Amygdala (tissue), 56 donors: ENCODE results near the gene MTLN.
"Not testable (repeated sequence)": the region's sequence is repeated elsewhere in the genome, so short reads cannot be mapped to it uniquely, and the experiment has no call there.

Source experiments
- DNase-seq, 56 donors: peaks; one replicate each; lab custom pipeline; 2025; lab: John Stamatoyannopoulos, UW

Gene MTLN

DNA sequence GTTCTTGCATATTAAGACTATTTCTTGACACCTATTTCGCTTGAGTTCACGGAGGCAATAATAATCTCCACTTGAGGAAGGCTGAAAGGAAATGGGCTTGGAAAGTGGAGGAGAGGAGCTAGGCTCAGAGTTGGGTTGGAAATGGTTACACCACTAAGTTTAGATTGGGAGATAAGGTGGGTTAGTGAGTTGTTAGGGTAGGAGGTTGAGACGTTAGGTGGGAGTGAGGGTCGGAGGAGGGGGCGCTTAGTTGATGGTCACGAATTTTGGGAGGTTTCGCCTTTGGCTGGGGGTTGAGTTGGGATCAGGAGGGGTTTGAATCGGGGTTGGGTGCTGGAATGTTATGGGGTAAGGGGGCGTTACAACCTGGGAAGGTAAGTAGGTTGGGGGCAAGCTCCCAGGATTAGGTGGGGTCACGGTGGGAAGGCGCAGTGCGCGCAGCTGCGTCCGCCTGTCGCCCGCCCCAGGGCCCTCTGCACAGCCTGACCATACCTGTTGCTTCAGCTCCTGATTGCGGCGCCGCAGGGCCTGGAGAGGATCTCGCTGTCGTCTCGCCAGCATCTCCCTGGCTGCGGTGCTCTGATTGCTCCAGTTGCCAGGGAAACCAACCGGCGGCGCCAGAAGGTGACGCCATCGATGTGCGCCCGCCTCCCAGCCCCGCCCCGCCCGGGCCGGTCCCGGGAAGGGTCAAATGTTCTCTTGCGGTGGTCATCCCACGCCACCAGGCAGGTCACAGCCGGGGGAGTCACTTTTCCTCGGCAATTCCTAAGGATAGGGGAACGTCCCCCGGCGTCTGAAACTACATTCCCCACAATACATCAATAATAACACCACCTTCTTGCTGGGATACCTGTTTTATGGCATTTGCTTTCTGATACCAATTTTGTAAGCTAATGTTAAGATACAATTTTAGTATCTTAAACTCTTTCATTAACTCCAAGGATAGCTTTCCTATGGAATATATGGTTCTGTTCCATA, 7.7 kb downstream of the MTLN start, which contains the start of gene NPHP1:
NPHP1 (minus strand) TSS at position 606 of the 978 bp plus-strand sequence; CDS start at position 561, 45 bp downstream.
- peak; percentile 11 to 91 (median 77) for DNase-seq

DNA sequence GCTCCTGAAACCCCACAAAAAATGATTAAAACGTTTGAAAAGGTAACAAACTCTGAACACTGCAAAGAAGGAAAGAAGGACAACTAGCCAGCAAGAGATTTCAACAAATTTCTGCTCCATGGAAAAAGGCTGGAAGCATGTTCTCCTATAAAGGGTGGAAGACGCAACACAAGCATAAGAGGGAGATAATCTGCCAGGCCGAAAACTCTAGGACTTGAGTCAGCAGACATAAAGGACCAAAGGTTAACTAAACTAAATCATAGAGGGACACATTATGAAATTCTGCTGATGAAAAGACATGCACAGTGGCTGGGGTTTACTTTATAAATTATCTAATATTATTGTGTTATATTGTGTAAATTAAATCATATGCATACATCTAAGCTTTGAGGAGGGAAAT, 14.3 kb downstream of the MTLN start:
- DNase-seq: no peak

DNA sequence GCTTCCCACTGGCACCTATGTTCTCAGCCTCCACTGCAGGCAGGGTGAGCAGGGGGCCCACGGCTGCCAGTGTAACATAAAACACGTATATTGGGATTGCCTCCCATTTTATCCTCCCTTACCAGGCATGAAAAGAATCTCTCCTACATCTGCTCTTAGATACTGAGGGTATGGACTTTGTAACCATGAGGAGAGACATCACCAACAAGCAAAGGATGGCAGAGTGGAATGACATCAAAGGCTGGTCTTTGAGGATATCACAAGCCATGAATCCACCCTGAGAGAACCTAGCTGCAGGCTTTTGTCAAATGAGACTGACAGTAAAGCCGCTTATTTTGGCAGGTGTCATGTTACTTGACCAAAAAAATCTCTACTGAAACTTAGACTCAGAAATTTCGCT, 14.9 kb downstream of the MTLN start:
- DNase-seq: no peak

DNA sequence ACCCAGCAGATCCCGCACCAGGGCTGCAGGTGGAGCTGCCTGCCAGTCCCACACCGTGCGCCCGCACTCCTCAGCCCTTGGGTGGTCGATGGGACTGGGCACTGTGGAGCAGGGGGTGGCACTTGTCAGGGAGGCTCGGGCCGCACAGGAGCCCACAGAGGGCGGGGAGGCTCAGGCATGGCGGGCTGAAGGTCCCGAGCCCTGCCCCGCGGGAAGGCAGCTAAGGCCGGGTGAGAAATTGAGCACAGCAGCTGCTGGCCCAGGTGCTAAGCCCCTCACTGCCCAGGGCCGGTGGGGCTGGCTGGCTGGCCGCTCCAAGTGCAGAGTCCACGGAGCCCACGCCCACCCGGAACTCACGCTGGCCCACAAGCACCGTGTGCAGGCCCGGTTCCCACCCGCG, 22.2 kb downstream of the MTLN start:
- DNase-seq: not testable (repeated sequence)

DNA sequence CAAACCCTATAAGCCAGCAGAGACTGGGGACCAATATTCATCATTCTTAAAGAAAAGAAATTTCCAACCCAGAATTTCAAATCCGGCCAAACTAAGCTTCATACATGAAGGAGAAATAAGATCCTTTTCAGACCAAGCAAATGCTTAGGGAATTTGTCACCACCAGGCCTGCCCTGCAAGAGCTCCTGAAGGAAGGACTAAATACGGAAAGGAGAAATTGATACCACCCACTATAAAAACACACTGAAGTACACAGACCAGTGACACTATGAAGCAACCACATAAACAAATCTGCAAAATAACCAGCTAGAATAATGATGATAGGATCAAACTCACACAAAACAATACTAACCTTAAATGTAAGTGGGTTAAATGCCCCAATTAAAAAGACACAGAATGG, 29.9 kb downstream of the MTLN start:
- DNase-seq: no peak

DNA sequence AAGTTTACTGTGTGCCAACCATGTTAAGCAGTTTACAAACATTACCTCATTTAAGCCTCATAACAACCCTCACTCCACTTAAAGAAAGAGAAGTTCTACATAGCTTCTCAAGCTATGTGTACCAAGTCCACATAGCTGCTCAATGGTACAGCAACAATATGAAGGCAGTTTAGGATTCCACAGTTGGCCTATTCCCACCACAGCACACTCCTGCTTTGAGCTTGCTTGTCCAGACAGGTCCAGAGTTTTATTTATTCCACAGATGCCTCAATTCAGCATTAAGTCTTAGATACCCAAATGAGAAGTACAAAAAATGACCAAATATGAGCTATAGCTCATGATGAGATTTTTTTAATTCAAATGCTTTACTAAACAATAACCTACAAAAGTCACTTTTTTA, 32.3 kb downstream of the MTLN start:
- DNase-seq: no peak

DNA sequence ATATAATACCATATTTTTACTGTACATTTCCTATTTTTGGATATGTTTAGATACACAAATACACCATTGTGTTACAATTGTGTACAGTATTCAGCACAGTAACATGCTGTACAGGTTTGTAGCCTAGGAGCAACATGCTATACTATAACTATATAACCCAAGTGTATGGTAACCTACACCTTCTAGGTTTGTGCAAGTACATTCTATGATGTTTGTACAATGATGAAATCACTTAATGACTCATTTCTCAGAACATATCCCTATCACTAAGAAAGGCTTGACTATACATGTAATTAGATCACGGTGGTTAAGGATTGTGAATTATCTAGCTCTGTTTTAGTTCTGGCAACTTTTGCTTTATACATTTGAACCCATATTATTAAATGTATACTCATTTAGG, 38.8 kb downstream of the MTLN start:
- no peak for DNase-seq

DNA sequence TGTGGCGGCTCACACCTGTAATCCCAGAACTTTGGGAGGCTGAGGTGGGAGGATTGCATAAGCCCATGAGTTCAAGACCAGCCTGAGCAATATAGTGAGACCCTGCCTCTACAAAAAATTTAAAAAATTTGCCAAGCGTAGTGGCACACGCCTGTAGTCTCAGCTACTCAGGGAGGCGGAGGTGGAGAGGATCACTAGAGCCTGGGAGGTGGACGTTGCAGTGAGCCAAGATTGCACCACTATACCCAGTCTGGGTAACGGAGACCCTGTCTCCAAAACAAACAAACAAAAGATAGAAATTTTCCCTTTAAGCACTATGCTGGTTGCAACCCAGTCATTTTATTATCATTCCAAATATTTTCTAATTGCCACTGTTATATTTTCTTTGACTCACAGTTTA, 39.8 kb downstream of the MTLN start:
- DNase-seq: no peak

DNA sequence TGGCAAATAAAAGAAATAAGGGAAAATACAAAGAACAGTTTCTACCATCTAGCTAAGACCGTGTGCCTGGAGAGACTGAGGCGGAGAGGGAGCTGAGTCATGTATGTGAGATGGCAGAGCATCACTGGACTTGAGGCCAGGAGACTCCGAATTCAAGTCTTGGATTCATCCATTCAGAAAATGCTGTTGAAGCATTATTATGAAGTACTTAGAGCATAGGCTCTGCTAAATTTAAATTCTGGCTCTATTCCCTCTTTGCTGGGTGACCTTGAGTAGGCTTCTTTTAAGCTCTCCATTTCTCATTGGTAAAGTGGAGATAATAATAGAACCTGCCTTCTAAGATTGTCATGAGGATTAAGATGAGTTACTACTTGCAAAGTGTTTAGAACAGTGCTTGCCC, 42.2 kb downstream of the MTLN start:
- DNase-seq: no peak

DNA sequence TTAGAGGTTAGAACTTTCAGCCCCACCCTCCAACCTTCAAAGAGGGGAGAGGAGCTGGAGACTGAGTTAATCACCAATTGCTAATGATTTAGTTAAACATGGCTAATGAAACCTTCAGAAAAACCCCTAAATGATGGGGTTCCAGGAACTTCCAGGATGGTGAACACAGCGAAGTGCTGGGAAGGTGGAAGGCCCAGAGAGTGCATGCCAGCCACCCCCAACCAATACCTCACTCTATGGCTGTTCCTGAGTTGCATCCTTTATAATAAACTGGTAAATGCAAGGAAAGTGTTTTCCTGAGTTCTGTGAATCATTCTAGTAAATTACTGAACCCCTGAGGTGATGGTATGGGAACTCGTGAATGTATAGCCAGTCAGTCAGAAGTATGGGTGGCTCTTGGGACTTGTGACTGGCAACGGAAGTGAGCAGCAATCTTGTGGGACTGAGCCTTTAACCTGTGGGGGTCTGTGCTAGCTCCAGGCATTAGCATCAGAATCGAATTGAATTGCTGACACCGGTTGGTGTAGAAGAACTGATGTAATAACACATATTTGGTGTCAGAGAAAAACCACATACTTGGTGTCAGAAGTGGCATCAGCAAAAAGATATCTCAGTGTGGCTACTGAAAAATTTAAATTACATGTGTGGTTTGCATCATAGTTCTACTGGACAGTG, 44.9 kb downstream of the MTLN start:
- DNase-seq: no peak

DNA sequence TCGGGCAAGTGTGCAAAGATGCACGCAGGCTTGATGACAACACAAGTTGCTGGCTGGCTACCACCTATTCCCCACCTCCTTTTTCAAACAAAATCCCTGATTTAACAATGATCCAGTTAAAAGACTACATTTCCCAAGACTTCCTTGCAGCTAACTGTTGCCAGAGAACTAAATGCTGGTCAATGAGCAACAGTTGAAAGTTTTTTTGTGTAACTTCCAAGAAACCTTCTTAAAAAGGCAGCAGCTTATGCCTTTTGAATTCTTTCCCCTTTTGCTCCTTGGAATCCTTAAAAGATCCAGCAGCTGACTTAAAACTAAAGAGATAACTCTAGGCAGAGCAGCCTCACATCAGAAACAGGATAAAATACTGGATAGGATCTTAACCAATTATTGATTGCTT, 46.1 kb downstream of the MTLN start:
- no peak for DNase-seq
